NCI-H1417 treated with DMSO at 0.1 percent for 48 hours (cell line): ENCODE data around the gene ADISSP.

Experiments
- DNase-seq: peaks from one replicate; lab custom pipeline; 2025; lab: John Stamatoyannopoulos, UW

ADISSP gene

GRCh38 chr20:3714092-3714491 lies 53.5 kb downstream of the ADISSP start:
- DNase-seq: no peak

GRCh38 chr20:3712279-3712873 lies 55.2 kb downstream of the ADISSP start, which contains the start of gene SIGLEC1:
Gene SIGLEC1, minus strand, starts transcription at chr20:3712600. Its CDS starts 5,472 bp downstream, at chr20:3707128.
- DNase-seq: no peak

GRCh38 chr20:3711484-3711941 lies 56.0 kb downstream of the ADISSP start:
- no peak for DNase-seq

GRCh38 chr20:3710703-3711483 lies 56.7 kb downstream of the ADISSP start:
- no peak for DNase-seq

- DNase-seq: no peak
Observed at GRCh38 chr20:3710011-3710466, 57.5 kb downstream of the ADISSP start.

GRCh38 chr20:3707508-3707899 lies 60.0 kb downstream of the ADISSP start:
- no peak for DNase-seq

- DNase-seq: no peak
Observed at GRCh38 chr20:3706774-3707507, 60.6 kb downstream of the ADISSP start.

- no peak for DNase-seq
Observed at GRCh38 chr20:3705970-3706739, 61.4 kb downstream of the ADISSP start.

GRCh38 chr20:3705491-3705969 lies 62.0 kb downstream of the ADISSP start:
- DNase-seq: no peak

GRCh38 chr20:3704087-3704486 lies 63.5 kb downstream of the ADISSP start:
- no peak for DNase-seq
